Vagina (tissue), 2 donors: ENCODE measurements around the gene C1QL2. TPM values are rescaled to one million over a fixed set of nuclear protein-coding genes. Genes with fewer than 3 reads are reported as not detected.

Experiments used
- DNase-seq, 2 donors: peaks; one replicate each; pipeline ENCODE4 v3.0.0-alpha.2; 2017; ENCODE audit errors: extremely low spot score in 2 of 2
- H3K27ac ChIP-seq: fragments of 200-600 bp; sonication (generic); one replicate; pipeline ENCODE4 v1.5.1; 2019
- H3K27me3 ChIP-seq: fragments of 200-600 bp; sonication (generic); one replicate; pipeline ENCODE4 v1.5.1; 2019
- H3K36me3 ChIP-seq, 2 donors: fragments of 200-600 bp; sonication (generic); one replicate each; pipeline ENCODE4 v1.5.1; 2017 to 2019
- H3K4me1 ChIP-seq: fragments of 200-600 bp; sonication (generic); one replicate; pipeline ENCODE4 v1.5.1; 2019
- H3K4me3 ChIP-seq, 2 donors: fragments of 200-600 bp; sonication (generic); 1 replicate in 1 of 2; 2 replicates in 1 of 2; pipeline ENCODE4 v1.5.1; 2016 to 2019
- H3K9me3 ChIP-seq: fragments of 200-600 bp; sonication (generic); one replicate; pipeline ENCODE4 v1.5.1; 2019
- POLR2A ChIP-seq, 2 donors: fragments of 450-650 bp; IDR thresholded peaks; one replicate each; pipeline ENCODE4 v1.6.1; 2017; ENCODE audit warnings: antibody characterized with exemption in 2 of 2, mild to moderate bottlenecking in 2 of 2, moderate library complexity in 2 of 2
- POLR2AphosphoS5 ChIP-seq, 2 donors: sonication (generic); formaldehyde crosslinking; IDR thresholded peaks; one replicate each; pipeline ENCODE4 v1.9.0; 2017; ENCODE audit warnings: antibody characterized with exemption in 2 of 2, mild to moderate bottlenecking in 2 of 2, low read depth in 1 of 2; ENCODE audit not compliant: insufficient read depth in 1 of 2
- intact Hi-C: fragments of 100-400 bp; cut with DNase I; formaldehyde crosslinking; loops from one replicate; pipeline ENCODE4 v1.15.1; 2023
- small RNA-seq: library from RNA; depleted of rRNA; stranded (forward); fragments of <200 nt; gene quantifications from one replicate; pipeline ENCODE3, GENCODE V24; 2016
- total RNA-seq: library from RNA; depleted of rRNA; stranded (reverse); fragments of >200 nt; gene quantifications from one replicate; pipeline ENCODE4 v1.2.3, GENCODE V29; 2016
- TF ChIP-seq, protein P1 (sequence below), 3 experiments: fragments of 450-650 bp in 2 of 3; fragments of 200-600 bp in 1 of 3; sonication (generic) in 1 of 3; IDR thresholded peaks; one replicate each; pipeline ENCODE4 v1.5.1; 2017 to 2019; ENCODE audit warnings: antibody characterized with exemption in 3 of 3, mild to moderate bottlenecking in 2 of 3, moderate library complexity in 2 of 3

The C1QL2 gene
- total RNA-seq, 1 donor from 2014 or later, result not detected

DNA sequence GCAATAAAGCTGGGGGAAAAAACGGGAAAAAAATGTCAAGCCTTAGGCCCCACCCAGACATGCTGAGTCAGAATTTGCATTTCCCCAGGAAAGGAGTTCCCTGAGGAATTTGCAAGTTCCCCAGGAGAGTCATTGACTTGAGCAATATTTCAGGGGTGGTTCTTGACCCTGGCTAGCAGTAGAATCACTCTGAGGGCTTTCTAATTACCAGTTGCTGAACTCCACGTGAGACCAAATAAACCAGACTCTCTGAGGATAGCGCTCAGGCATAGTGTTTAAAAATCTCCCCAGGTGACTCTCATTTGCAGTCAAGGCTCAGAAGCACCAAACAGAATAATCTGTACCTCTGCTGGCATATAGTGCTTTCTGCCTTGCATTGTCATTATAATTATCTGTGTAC lies 48.7 kb downstream of the C1QL2 start:
- intact Hi-C loops, result loop anchor here (10.0 kb wide), 1 partner anchor 155 kb away; no protein-coding TSS in a partner anchor
- no peak overlapping the region for H3K4me3 ChIP-seq
- H3K27ac ChIP-seq, result no peak overlapping the region
- H3K27me3 ChIP-seq, result no peaks in the 10 kb centered on the region
- H3K4me1 ChIP-seq, result no peaks in the 10 kb centered on the region
- DNase-seq, result peak in 1 of 2 donors; percentile 8
- H3K9me3 ChIP-seq, result no peaks in the 10 kb centered on the region
- no peaks in the 10 kb centered on the region for H3K36me3 ChIP-seq
- TF ChIP-seq, protein P1, sequence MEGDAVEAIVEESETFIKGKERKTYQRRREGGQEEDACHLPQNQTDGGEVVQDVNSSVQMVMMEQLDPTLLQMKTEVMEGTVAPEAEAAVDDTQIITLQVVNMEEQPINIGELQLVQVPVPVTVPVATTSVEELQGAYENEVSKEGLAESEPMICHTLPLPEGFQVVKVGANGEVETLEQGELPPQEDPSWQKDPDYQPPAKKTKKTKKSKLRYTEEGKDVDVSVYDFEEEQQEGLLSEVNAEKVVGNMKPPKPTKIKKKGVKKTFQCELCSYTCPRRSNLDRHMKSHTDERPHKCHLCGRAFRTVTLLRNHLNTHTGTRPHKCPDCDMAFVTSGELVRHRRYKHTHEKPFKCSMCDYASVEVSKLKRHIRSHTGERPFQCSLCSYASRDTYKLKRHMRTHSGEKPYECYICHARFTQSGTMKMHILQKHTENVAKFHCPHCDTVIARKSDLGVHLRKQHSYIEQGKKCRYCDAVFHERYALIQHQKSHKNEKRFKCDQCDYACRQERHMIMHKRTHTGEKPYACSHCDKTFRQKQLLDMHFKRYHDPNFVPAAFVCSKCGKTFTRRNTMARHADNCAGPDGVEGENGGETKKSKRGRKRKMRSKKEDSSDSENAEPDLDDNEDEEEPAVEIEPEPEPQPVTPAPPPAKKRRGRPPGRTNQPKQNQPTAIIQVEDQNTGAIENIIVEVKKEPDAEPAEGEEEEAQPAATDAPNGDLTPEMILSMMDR (IDR thresholded peaks at IDR 0.05), result no peak
- TF ChIP-seq POLR2AphosphoS5 (IDR thresholded peaks at IDR 0.05; ENCODE audit: insufficient read depth in 1 of 2, low read depth in 1 of 2) (no peak), POLR2A (IDR thresholded peaks at IDR 0.05) (no peak)

GRCh38 chr2:119108186-119108585 lies 50.4 kb downstream of the C1QL2 start:
- peak; percentile 40 to 72 for DNase-seq
- no peaks in the 10 kb centered on the region for H3K36me3 ChIP-seq
- no peaks in the 10 kb centered on the region for H3K27me3 ChIP-seq
- no peak overlapping the region for H3K27ac ChIP-seq
- no peak for TF ChIP-seq POLR2AphosphoS5 (IDR thresholded peaks at IDR 0.05; ENCODE audit: insufficient read depth in 1 of 2, low read depth in 1 of 2)
- no peak for TF ChIP-seq POLR2A (IDR thresholded peaks at IDR 0.05)
- TF ChIP-seq, protein P1 (IDR thresholded peaks at IDR 0.05), result no peak
- H3K4me3 ChIP-seq, result no peak overlapping the region
- intact Hi-C loops, result no loop called here
- no peaks in the 10 kb centered on the region for H3K9me3 ChIP-seq
- H3K4me1 ChIP-seq, result no peaks in the 10 kb centered on the region

DNA sequence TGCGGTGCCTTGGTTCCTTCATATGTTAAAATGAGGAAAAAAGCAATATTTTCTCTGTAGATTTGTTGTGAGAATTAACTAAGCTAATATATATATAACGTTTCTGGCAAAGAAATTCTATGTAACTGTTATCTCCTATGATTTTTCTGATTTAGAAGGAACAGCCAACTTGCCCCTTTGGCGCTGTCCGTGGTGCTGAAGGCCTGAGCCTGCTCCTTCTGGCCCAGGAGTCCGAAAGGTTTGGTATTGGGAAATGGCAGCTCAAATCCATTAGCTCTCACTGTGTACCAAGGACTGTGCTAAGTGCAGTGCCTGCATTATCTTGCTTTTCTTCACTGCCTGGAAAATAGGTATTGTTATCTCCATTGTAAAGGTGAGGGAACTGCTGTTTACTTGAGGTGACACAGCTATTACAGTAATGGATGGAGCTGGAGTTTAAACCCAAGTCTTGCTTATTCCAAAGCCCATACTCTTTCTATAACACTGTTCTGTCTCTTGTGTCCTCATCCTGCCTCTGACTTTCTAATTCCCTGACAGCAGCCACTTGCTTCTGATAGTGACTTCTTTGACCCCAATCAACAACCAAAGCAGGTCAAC lies 52.2 kb downstream of the C1QL2 start:
- TF ChIP-seq, protein P1 (IDR thresholded peaks at IDR 0.05), result no peak
- no peak for TF ChIP-seq POLR2A (IDR thresholded peaks at IDR 0.05)
- no peak for TF ChIP-seq POLR2AphosphoS5 (IDR thresholded peaks at IDR 0.05; ENCODE audit: insufficient read depth in 1 of 2, low read depth in 1 of 2)
- peak; percentile 10 to 37 for DNase-seq
- intact Hi-C loops, result no loop called here
- H3K36me3 ChIP-seq, result no peaks in the 10 kb centered on the region
- H3K27ac ChIP-seq, result no peak overlapping the region
- H3K4me3 ChIP-seq, result no peak overlapping the region
- no peaks in the 10 kb centered on the region for H3K9me3 ChIP-seq
- no peaks in the 10 kb centered on the region for H3K4me1 ChIP-seq
- no peaks in the 10 kb centered on the region for H3K27me3 ChIP-seq

Small RNA genes within 50 kb of the gene (small RNA-seq; reads per million reads assigned to genes)
- gene RN7SL468P, result not detected

Other genes with a start within 250 kb of the C1QL2 start
- 5.6 TPM for gene MARCO, start 216.6 kb downstream of the C1QL2 start, total RNA-seq
- 22.1 TPM for gene STEAP3, start 65.1 kb upstream of the C1QL2 start, total RNA-seq
- gene C2orf76, start 208.1 kb upstream of the C1QL2 start, total RNA-seq, result 3.7 TPM
- 117 TPM for gene DBI, start 208.2 kb upstream of the C1QL2 start, total RNA-seq